Measurements from ENCODE around the gene PITHD1. TPM values are rescaled to one million over a fixed set of nuclear protein-coding genes. Genes with fewer than 3 reads are reported as not detected.

Gene PITHD1
- total RNA-seq, 1 experiment from 2014 or later: 78.9 TPM

- ChIA-PET POLR2A (ENCODE audit: low non-redundant PET) (no interaction called here), CTCF (interaction anchor here (1.0 kb wide), 1 partner anchor 35 kb away, joined by 3 read pairs; no protein-coding TSS in a partner anchor)
- TF ChIP-seq, protein P1, sequence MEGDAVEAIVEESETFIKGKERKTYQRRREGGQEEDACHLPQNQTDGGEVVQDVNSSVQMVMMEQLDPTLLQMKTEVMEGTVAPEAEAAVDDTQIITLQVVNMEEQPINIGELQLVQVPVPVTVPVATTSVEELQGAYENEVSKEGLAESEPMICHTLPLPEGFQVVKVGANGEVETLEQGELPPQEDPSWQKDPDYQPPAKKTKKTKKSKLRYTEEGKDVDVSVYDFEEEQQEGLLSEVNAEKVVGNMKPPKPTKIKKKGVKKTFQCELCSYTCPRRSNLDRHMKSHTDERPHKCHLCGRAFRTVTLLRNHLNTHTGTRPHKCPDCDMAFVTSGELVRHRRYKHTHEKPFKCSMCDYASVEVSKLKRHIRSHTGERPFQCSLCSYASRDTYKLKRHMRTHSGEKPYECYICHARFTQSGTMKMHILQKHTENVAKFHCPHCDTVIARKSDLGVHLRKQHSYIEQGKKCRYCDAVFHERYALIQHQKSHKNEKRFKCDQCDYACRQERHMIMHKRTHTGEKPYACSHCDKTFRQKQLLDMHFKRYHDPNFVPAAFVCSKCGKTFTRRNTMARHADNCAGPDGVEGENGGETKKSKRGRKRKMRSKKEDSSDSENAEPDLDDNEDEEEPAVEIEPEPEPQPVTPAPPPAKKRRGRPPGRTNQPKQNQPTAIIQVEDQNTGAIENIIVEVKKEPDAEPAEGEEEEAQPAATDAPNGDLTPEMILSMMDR (conservative IDR thresholded peaks at IDR 0.05; ENCODE audit: low read depth, low read length): no peak
- TF ChIP-seq EZH2 (IDR thresholded peaks at IDR 0.05; ENCODE audit: borderline replicate concordance, low read depth, low read length, poor library complexity, severe bottlenecking): no peak
- DNase-seq (ENCODE audit: low spot score): no peak
- Histone ChIP-seq H3K27me3 (replicated peaks; ENCODE audit: insufficient read depth, low read depth, low read length, poor library complexity) (no peaks in the 10 kb centered on the region), H3K27ac (ENCODE audit: low read depth, low read length, poor library complexity, severe bottlenecking) (no peak overlapping the region), H3K4me3 (ENCODE audit: low read depth, low read length, poor library complexity, severe bottlenecking) (no peak overlapping the region), H3K9me3 (ENCODE audit: low read depth, low read length, poor library complexity, severe bottlenecking) (no peaks in the 10 kb centered on the region), H3K36me3 (ENCODE audit: insufficient read depth, low read length, poor library complexity, severe bottlenecking) (no peaks in the 10 kb centered on the region), H3K4me1 (ENCODE audit: insufficient read depth, low read length, poor library complexity, severe bottlenecking) (no peaks in the 10 kb centered on the region)
- BruUV-seq (replicated peaks): no TSS peak
- intact Hi-C loops (cut with micrococcal nuclease; ENCODE audit: unreplicated experiment): no loop called here
These were observed 41.6 kb upstream of the PITHD1 start for GRCh38 chr1:23736437-23737134.

DNA sequence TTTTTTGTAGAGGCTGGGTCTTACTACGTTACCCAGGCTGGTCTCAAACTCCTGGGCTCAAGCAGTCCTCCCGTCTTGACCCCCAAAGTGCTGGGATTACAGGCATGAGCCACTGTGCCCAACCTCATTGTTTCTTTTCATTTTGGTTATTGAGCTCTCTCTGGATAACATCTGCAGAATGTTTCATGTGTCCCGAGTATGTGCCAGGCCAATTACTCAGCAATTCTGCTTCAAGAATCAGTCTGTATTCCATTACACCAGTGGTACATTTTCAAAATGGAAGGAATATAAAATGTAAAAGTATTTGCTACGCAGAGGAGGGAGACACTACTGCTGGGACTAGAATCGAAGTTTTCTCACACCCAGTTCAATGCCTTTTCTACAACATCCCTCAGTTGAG lies 36.6 kb upstream of the PITHD1 start:
- DNase-seq (ENCODE audit: low spot score): no peak
- ChIA-PET POLR2A (ENCODE audit: low non-redundant PET) (no interaction called here), CTCF (no interaction called here)
- no peak overlapping the region for H3K4me3 ChIP-seq (ENCODE audit: low read depth, low read length, poor library complexity, severe bottlenecking)
- H3K4me1 ChIP-seq (ENCODE audit: insufficient read depth, low read length, poor library complexity, severe bottlenecking): peaks cover 12% of the 10 kb centered on the region
- no peak for TF ChIP-seq EZH2 (IDR thresholded peaks at IDR 0.05; ENCODE audit: borderline replicate concordance, low read depth, low read length, poor library complexity, severe bottlenecking)
- TF ChIP-seq, protein P1 (conservative IDR thresholded peaks at IDR 0.05; ENCODE audit: low read depth, low read length): no peak
- no TSS peak for BruUV-seq (replicated peaks)
- H3K27me3 ChIP-seq (replicated peaks; ENCODE audit: insufficient read depth, low read depth, low read length, poor library complexity): no peaks in the 10 kb centered on the region
- H3K27ac ChIP-seq (ENCODE audit: low read depth, low read length, poor library complexity, severe bottlenecking): no peak overlapping the region
- intact Hi-C loops (cut with micrococcal nuclease; ENCODE audit: unreplicated experiment): no loop called here
- H3K9me3 ChIP-seq (ENCODE audit: low read depth, low read length, poor library complexity, severe bottlenecking): no peaks in the 10 kb centered on the region
- H3K36me3 ChIP-seq (ENCODE audit: insufficient read depth, low read length, poor library complexity, severe bottlenecking): peaks cover 4% of the 10 kb centered on the region

DNA sequence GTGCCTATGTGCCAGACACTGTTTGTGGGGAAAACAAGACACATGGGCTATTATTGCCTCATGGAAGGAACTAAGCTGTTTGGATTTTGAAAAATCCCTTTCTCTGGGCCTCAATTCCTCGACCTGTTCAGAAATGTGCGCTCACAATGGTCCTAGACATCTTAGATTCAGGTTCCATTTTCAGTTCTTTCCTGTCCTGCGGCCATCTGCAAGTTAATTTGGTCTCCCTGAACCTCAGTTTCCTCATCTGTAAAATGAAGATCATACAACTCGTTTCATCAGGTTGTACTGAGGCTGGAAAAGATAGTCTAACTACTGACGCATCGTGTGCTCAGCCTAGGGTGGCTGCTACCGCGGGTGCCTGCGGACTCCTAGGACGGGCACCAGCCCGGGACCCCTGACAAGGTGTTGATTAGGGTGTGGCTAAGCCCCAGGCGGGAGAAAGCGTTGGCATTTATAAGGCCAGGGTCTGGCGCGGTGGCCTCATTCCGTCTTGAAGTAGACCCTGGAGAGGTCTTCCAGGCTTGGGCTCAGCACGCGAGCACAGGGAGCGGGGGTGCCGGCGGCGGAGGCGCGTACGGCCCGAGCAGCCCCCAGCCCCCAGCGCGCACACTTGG lies 35.4 kb upstream of the PITHD1 start:
- TSS peak; percentile 90 for BruUV-seq (replicated peaks)
- POLR2A ChIA-PET (ENCODE audit: low non-redundant PET): interaction anchor here (1.4 kb wide), 1 partner anchor 12 kb away, joined by 6 read pairs; no protein-coding TSS in a partner anchor

More for the DNA sequence above, 35.4 kb upstream of the PITHD1 start:
- Histone ChIP-seq H3K36me3 (ENCODE audit: insufficient read depth, low read length, poor library complexity, severe bottlenecking) (peaks cover 5% of the 10 kb centered on the region), H3K9me3 (ENCODE audit: low read depth, low read length, poor library complexity, severe bottlenecking) (no peaks in the 10 kb centered on the region), H3K27ac (ENCODE audit: low read depth, low read length, poor library complexity, severe bottlenecking) (peak overlapping the region; percentile 89), H3K4me3 (ENCODE audit: low read depth, low read length, poor library complexity, severe bottlenecking) (peak overlapping the region; percentile 99), H3K4me1 (ENCODE audit: insufficient read depth, low read length, poor library complexity, severe bottlenecking) (peaks cover 12% of the 10 kb centered on the region), H3K27me3 (replicated peaks; ENCODE audit: insufficient read depth, low read depth, low read length, poor library complexity) (no peaks in the 10 kb centered on the region)
- CTCF ChIA-PET: interaction anchor here (0.7 kb wide), 1 partner anchor 60 kb away, joined by 4 read pairs; no protein-coding TSS in a partner anchor
- TF ChIP-seq, protein P1 (conservative IDR thresholded peaks at IDR 0.05; ENCODE audit: low read depth, low read length): no peak
- TF ChIP-seq EZH2 (IDR thresholded peaks at IDR 0.05; ENCODE audit: borderline replicate concordance, low read depth, low read length, poor library complexity, severe bottlenecking): no peak
- DNase-seq (ENCODE audit: low spot score): peak; percentile 6
- intact Hi-C loops (cut with micrococcal nuclease; ENCODE audit: unreplicated experiment): no loop called here
